ENCODE data around the gene CFAP45. TPM values are rescaled to one million over a fixed set of nuclear protein-coding genes. Genes with fewer than 3 reads are reported as not detected.

Gene CFAP45
- total and polyA plus RNA-seq, 2 donors from 2014 or later: 1.0 to 14.2 TPM

DNA sequence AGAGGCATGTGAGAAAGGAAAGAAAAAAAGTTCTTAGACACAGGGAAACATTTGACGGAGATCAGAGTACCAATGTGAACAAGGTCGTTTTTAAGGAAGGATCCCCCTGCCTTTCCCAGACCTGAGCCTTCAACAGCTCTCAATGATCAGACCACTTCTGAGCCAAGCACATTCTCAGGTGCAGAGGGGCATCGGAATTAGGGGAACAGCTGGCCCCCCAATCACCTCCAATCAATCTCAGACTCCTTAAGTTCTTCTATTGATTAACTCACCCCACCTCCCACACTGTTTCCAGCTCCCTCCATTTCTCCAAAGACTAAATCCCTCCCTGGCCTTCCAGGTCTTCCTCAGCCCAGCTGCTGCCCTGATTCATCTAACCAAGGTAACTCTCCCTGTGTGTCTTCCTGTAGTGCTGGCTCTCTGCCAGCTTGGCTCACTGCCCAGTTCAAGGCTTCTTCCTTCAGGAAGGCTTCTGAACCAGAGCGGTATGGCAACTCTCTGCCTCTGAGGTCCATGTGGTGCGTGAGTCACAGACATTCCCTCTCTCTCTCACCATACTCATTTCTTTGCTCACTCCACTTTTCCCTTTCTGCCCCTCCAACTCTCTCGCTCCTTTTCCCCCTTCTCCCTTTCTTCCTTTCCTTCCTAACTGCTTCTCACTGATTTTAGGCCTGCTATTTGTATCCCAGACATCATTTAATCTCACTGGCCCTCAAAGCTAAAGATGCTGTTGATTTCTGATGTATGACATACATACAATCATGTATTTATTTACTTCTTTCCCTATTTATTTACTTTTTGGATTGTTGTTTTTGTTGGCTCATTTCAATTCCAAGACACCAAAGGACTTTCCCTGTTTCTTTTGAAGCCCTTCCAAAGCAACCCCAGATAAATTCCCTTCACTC, 18.1 kb downstream of the CFAP45 start:
- Histone ChIP-seq H3K27me3 (ENCODE audit: control insufficient read depth, insufficient read depth, low read length) (no peaks in the 10 kb centered on the region), H3K36me3 (ENCODE audit: control insufficient read depth in 2 of 3, insufficient read depth in 3 of 3, low read length in 3 of 3) (no peaks in the 10 kb centered on the region), H3K27ac (ENCODE audit: low read depth in 2 of 2, low read length in 2 of 2) (no peak overlapping the region), H3K9ac (ENCODE audit: low read length in 3 of 3) (no peak overlapping the region), H3K4me1 (ENCODE audit: control insufficient read depth in 2 of 3, insufficient read depth in 2 of 3, low read depth in 1 of 3, low read length in 3 of 3) (no peaks in the 10 kb centered on the region), H3K9me3 (ENCODE audit: control insufficient read depth in 2 of 3, insufficient read depth in 1 of 3, low read length in 3 of 3) (no peaks in the 10 kb centered on the region), H3K4me3 (ENCODE audit: low read length in 3 of 3) (no peak overlapping the region)
- peak; percentile 61 to 96 (median 81) for DNase-seq
- FAIRE-seq: no peak
- TF ChIP-seq, protein P1, sequence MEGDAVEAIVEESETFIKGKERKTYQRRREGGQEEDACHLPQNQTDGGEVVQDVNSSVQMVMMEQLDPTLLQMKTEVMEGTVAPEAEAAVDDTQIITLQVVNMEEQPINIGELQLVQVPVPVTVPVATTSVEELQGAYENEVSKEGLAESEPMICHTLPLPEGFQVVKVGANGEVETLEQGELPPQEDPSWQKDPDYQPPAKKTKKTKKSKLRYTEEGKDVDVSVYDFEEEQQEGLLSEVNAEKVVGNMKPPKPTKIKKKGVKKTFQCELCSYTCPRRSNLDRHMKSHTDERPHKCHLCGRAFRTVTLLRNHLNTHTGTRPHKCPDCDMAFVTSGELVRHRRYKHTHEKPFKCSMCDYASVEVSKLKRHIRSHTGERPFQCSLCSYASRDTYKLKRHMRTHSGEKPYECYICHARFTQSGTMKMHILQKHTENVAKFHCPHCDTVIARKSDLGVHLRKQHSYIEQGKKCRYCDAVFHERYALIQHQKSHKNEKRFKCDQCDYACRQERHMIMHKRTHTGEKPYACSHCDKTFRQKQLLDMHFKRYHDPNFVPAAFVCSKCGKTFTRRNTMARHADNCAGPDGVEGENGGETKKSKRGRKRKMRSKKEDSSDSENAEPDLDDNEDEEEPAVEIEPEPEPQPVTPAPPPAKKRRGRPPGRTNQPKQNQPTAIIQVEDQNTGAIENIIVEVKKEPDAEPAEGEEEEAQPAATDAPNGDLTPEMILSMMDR (IDR thresholded peaks at IDR 0.05; ENCODE audit: borderline replicate concordance, extremely low read depth, insufficient read depth): no peak
- intact Hi-C loops (cut with DNase I): no loop called here

GRCh38 chr1:159880430-159880829, 19.5 kb downstream of the CFAP45 start:
- DNase-seq (no peak), FAIRE-seq (no peak)
- Histone ChIP-seq H3K27ac (ENCODE audit: low read depth in 2 of 2, low read length in 2 of 2) (no peak overlapping the region), H3K4me3 (ENCODE audit: low read length in 3 of 3) (no peak overlapping the region), H3K9ac (ENCODE audit: low read length in 3 of 3) (no peak overlapping the region), H3K9me3 (ENCODE audit: control insufficient read depth in 2 of 3, insufficient read depth in 1 of 3, low read length in 3 of 3) (no peaks in the 10 kb centered on the region), H3K4me1 (ENCODE audit: control insufficient read depth in 2 of 3, insufficient read depth in 2 of 3, low read depth in 1 of 3, low read length in 3 of 3) (no peaks in the 10 kb centered on the region), H3K27me3 (ENCODE audit: control insufficient read depth, insufficient read depth, low read length) (no peaks in the 10 kb centered on the region), H3K36me3 (ENCODE audit: control insufficient read depth in 2 of 3, insufficient read depth in 3 of 3, low read length in 3 of 3) (no peaks in the 10 kb centered on the region)
- TF ChIP-seq, protein P1 (IDR thresholded peaks at IDR 0.05; ENCODE audit: borderline replicate concordance, extremely low read depth, insufficient read depth): no peak
- intact Hi-C loops (cut with DNase I): no loop called here

- H3K9ac ChIP-seq (ENCODE audit: low read length in 3 of 3): no peak overlapping the region
- TF ChIP-seq, protein P1 (IDR thresholded peaks at IDR 0.05; ENCODE audit: borderline replicate concordance, extremely low read depth, insufficient read depth): no peak
- intact Hi-C loops (cut with DNase I): no loop called here
- H3K36me3 ChIP-seq (ENCODE audit: control insufficient read depth in 2 of 3, insufficient read depth in 3 of 3, low read length in 3 of 3): no peaks in the 10 kb centered on the region
- no peak for DNase-seq
- no peaks in the 10 kb centered on the region for H3K27me3 ChIP-seq (ENCODE audit: control insufficient read depth, insufficient read depth, low read length)
- FAIRE-seq: no peak
- no peak overlapping the region for H3K27ac ChIP-seq (ENCODE audit: low read depth in 2 of 2, low read length in 2 of 2)
- H3K4me1 ChIP-seq (ENCODE audit: control insufficient read depth in 2 of 3, insufficient read depth in 2 of 3, low read depth in 1 of 3, low read length in 3 of 3): no peaks in the 10 kb centered on the region
- H3K9me3 ChIP-seq (ENCODE audit: control insufficient read depth in 2 of 3, insufficient read depth in 1 of 3, low read length in 3 of 3): no peaks in the 10 kb centered on the region
- H3K4me3 ChIP-seq (ENCODE audit: low read length in 3 of 3): no peak overlapping the region
Observed at GRCh38 chr1:159879977-159880376, 20.0 kb downstream of the CFAP45 start.

All from kidney (tissue), 14 donors.